Suprapubic skin (tissue), 4 donors: ENCODE results near the gene PTHLH. TPM values are rescaled to one million over a fixed set of nuclear protein-coding genes. Genes with fewer than 3 reads are reported as not detected.
A peak's percentile ranks its signal among the peaks of the same experiment; 100 is the strongest.

Experiments used
- DNase-seq, 2 donors: peaks; one replicate each; pipeline ENCODE4 v3.0.0-alpha.2; 2019; ENCODE audit warnings: low spot score in 2 of 2
- H3K27ac ChIP-seq: fragments of 200-600 bp; sonication (generic); one replicate; pipeline ENCODE4 v1.5.1; 2019
- H3K27me3 ChIP-seq: fragments of 200-600 bp; sonication (generic); one replicate; pipeline ENCODE4 v1.5.1; 2019
- H3K36me3 ChIP-seq: fragments of 200-600 bp; sonication (generic); one replicate; pipeline ENCODE4 v1.5.1; 2019
- H3K4me1 ChIP-seq: fragments of 200-600 bp; sonication (generic); one replicate; pipeline ENCODE4 v1.5.1; 2019
- H3K4me3 ChIP-seq: fragments of 200-600 bp; sonication (generic); one replicate; pipeline ENCODE4 v1.5.1; 2019; ENCODE audit warnings: mild to moderate bottlenecking
- H3K9me3 ChIP-seq: fragments of 200-600 bp; sonication (generic); one replicate; pipeline ENCODE4 v1.5.1; 2019
- CTCF ChIP-seq, 2 donors: fragments of 200-600 bp in 1 of 2; fragments of 450-650 bp in 1 of 2; sonication (generic) in 1 of 2; IDR thresholded peaks; one replicate each; pipeline ENCODE4 v1.5.1; 2016 to 2019; ENCODE audit warnings: antibody characterized with exemption in 2 of 2, mild to moderate bottlenecking in 1 of 2, moderate library complexity in 1 of 2
- EP300 ChIP-seq: sonication (generic); formaldehyde crosslinking; IDR thresholded peaks from one replicate; pipeline ENCODE4 v1.6.1; 2017; ENCODE audit warnings: antibody characterized with exemption
- POLR2A ChIP-seq, 2 donors: fragments of 450-650 bp; IDR thresholded peaks; one replicate each; pipeline ENCODE4 v1.6.1; 2017; ENCODE audit warnings: antibody characterized with exemption in 2 of 2, mild to moderate bottlenecking in 2 of 2, moderate library complexity in 2 of 2
- POLR2AphosphoS5 ChIP-seq, 3 donors: sonication (generic); formaldehyde crosslinking; IDR thresholded peaks; one replicate each; pipeline ENCODE4 v1.6.1; 2017; ENCODE audit warnings: antibody characterized with exemption in 3 of 3
- WGBS: methylation state at CpG from one replicate; pipeline ENCODE4 v1.1.5; 2018; 5-methylcytosine and 5-hydroxymethylcytosine counted together
- total RNA-seq, 4 donors: library from RNA; depleted of rRNA; stranded (reverse); fragments of >200 nt; gene quantifications; one replicate each; pipeline ENCODE4 v1.1.0, GENCODE V29; 2016

PTHLH gene
- total RNA-seq, 4 donors from 2014 or later = 1.1 to 2.0 TPM; not detected in 2

GRCh38 chr12:27970401-27971120 lies 2.0 kb downstream of the PTHLH start:
- DNase-seq = peak in 1 of 2 donors; percentile 57
- peaks cover 40% of the 10 kb centered on the region for H3K4me1 ChIP-seq
- H3K27ac ChIP-seq = peak overlapping the region; percentile 55
- no peaks in the 10 kb centered on the region for H3K36me3 ChIP-seq
- WGBS = 11% methylated on average over 10 of the region's 69 CpGs
- H3K9me3 ChIP-seq = no peaks in the 10 kb centered on the region
- H3K27me3 ChIP-seq = peaks cover 69% of the 10 kb centered on the region
- H3K4me3 ChIP-seq = peak overlapping the region; percentile 68
- TF ChIP-seq POLR2A (IDR thresholded peaks at IDR 0.05) (no peak), POLR2AphosphoS5 (IDR thresholded peaks at IDR 0.05) (no peak), CTCF (IDR thresholded peaks at IDR 0.05) (no peak)

- no peak for TF ChIP-seq EP300
- no peak for TF ChIP-seq POLR2A (IDR thresholded peaks at IDR 0.05)
- no peak for TF ChIP-seq CTCF (IDR thresholded peaks at IDR 0.05)
- TF ChIP-seq POLR2AphosphoS5 (IDR thresholded peaks at IDR 0.05) = no peak
- peaks cover 67% of the 10 kb centered on the region for H3K27me3 ChIP-seq
- no peaks in the 10 kb centered on the region for H3K36me3 ChIP-seq
- under 1% methylated on average over 9 of the region's 55 CpGs for WGBS
- DNase-seq = peak; percentile 64 to 83
- peak overlapping the region; percentile 68 for H3K4me3 ChIP-seq
- peaks cover 32% of the 10 kb centered on the region for H3K4me1 ChIP-seq
- H3K9me3 ChIP-seq = no peaks in the 10 kb centered on the region
- peak overlapping the region; percentile 55 for H3K27ac ChIP-seq
These were observed 2.7 kb downstream of the PTHLH start for GRCh38 chr12:27969624-27970400.

GRCh38 chr12:27968972-27969623 lies 3.4 kb downstream of the PTHLH start:
- no peak for TF ChIP-seq CTCF (IDR thresholded peaks at IDR 0.05)
- TF ChIP-seq EP300 = no peak
- Histone ChIP-seq H3K36me3 (no peaks in the 10 kb centered on the region), H3K9me3 (no peaks in the 10 kb centered on the region), H3K27me3 (peaks cover 61% of the 10 kb centered on the region), H3K4me1 (peaks cover 29% of the 10 kb centered on the region), H3K27ac (no peak overlapping the region), H3K4me3 (peak overlapping the region; percentile 68)
- peak in 1 of 2 donors; percentile 58 for DNase-seq
- 2% methylated on average over 31 of the region's 38 CpGs for WGBS

GRCh38 chr12:27967551-27968054 lies 4.9 kb downstream of the PTHLH start:
- WGBS = 42% methylated on average over 2 of the region's 2 CpGs
- H3K4me3 ChIP-seq = no peak overlapping the region
- peaks cover 25% of the 10 kb centered on the region for H3K4me1 ChIP-seq
- DNase-seq = no peak
- no peaks in the 10 kb centered on the region for H3K36me3 ChIP-seq
- no peaks in the 10 kb centered on the region for H3K9me3 ChIP-seq
- no peak overlapping the region for H3K27ac ChIP-seq
- TF ChIP-seq POLR2A (IDR thresholded peaks at IDR 0.05) (no peak), EP300 (no peak), CTCF (IDR thresholded peaks at IDR 0.05) (no peak), POLR2AphosphoS5 (IDR thresholded peaks at IDR 0.05) (no peak)
- H3K27me3 ChIP-seq = peaks cover 55% of the 10 kb centered on the region

- Histone ChIP-seq H3K9me3 (no peaks in the 10 kb centered on the region), H3K4me3 (no peak overlapping the region), H3K27ac (no peak overlapping the region), H3K36me3 (no peaks in the 10 kb centered on the region), H3K27me3 (peaks cover 55% of the 10 kb centered on the region), H3K4me1 (peaks cover 25% of the 10 kb centered on the region)
- whole genome bisulfite sequencing = 34% methylated on average over 2 of the region's 2 CpGs
- no peak for TF ChIP-seq EP300
- TF ChIP-seq POLR2A (IDR thresholded peaks at IDR 0.05) = no peak
- no peak for TF ChIP-seq POLR2AphosphoS5 (IDR thresholded peaks at IDR 0.05)
- no peak for TF ChIP-seq CTCF (IDR thresholded peaks at IDR 0.05)
- no peak for DNase-seq
These were observed 5.7 kb downstream of the PTHLH start for GRCh38 chr12:27966870-27967269.
